Skeletal muscle satellite cell (primary cell): ENCODE data around the gene SPSB1.

Experiments used
- H3K27me3 ChIP-seq: 2 replicates; pipeline ENCODE4 v1.7.0; 2013; ENCODE audit warnings: low read length; ENCODE audit not compliant: control insufficient read depth, insufficient read depth
- H3K36me3 ChIP-seq: 2 replicates; pipeline ENCODE4 v1.7.0; 2013; ENCODE audit warnings: mild to moderate bottlenecking, control low read depth, low read length; ENCODE audit not compliant: insufficient read depth
- H3K4me1 ChIP-seq: 2 replicates; pipeline ENCODE4 v1.7.0; 2013; ENCODE audit warnings: low read length; ENCODE audit not compliant: control insufficient read depth, insufficient read depth
- H3K4me2 ChIP-seq: 2 replicates; pipeline ENCODE4 v1.7.0; 2013; ENCODE audit warnings: mild to moderate bottlenecking, low read length
- H3K4me3 ChIP-seq: 2 replicates; pipeline ENCODE4 v1.7.0; 2013; ENCODE audit warnings: low read length
- H3K9ac ChIP-seq: 2 replicates; pipeline ENCODE4 v1.7.0; 2013; ENCODE audit warnings: mild to moderate bottlenecking, low read depth, low read length, moderate library complexity
- H3K9me3 ChIP-seq: replicated peaks from 2 replicates; pipeline ENCODE4 v1.7.0; 2013; ENCODE audit warnings: mild to moderate bottlenecking, control low read depth, low read length

Gene SPSB1

DNA sequence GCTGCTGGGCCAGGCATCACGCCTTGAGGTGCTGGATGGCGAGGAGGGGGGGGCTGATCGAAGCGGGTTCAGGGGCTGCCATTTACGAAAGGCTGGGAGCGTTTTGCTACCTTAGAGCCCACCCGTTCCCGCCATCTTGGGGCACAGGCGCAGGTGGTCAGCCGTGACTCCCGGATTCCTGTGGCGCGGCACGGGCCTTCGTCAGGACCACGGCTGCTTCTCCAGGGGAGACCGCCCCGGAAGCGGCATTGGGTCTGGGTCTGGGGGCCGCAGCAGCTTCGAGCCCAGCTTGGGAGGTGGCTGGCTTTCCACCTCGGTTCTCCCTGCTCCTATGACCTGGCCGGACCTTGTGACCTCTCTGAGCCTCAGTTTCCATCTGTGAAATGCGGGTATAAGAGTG is 23.8 kb downstream of the SPSB1 start:
- H3K4me3 ChIP-seq = no peak overlapping the region
- H3K4me1 ChIP-seq = peaks cover 44% of the 10 kb centered on the region
- H3K4me2 ChIP-seq = no peak overlapping the region
- no peak overlapping the region for H3K9ac ChIP-seq
- H3K36me3 ChIP-seq = peaks cover 5% of the 10 kb centered on the region
- no peaks in the 10 kb centered on the region for H3K9me3 ChIP-seq
- no peaks in the 10 kb centered on the region for H3K27me3 ChIP-seq

DNA sequence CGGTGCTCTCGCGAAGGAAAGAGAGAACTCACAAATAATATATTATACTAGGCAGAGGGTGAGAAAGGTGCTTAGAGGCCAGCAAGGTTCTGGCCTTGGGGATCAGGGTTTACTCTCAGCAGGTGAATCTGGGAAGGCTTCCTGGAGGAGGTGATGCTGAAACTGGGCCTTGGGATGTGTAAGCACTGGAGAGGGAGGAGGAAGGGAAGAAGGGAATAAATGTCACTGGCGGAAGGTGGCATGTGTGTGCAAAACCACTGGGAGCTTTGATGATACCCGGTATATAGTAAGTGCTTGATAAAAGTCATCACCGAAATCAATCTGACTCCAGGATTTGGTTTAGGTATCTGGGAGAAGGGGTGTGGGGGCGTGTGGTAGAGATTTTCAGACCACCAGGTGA is 24.4 kb downstream of the SPSB1 start:
- Histone ChIP-seq H3K36me3 (peaks cover 5% of the 10 kb centered on the region), H3K4me1 (peaks cover 46% of the 10 kb centered on the region), H3K9me3 (no peaks in the 10 kb centered on the region), H3K27me3 (no peaks in the 10 kb centered on the region), H3K4me3 (no peak overlapping the region), H3K4me2 (peak overlapping the region; percentile 48), H3K9ac (no peak overlapping the region)

DNA sequence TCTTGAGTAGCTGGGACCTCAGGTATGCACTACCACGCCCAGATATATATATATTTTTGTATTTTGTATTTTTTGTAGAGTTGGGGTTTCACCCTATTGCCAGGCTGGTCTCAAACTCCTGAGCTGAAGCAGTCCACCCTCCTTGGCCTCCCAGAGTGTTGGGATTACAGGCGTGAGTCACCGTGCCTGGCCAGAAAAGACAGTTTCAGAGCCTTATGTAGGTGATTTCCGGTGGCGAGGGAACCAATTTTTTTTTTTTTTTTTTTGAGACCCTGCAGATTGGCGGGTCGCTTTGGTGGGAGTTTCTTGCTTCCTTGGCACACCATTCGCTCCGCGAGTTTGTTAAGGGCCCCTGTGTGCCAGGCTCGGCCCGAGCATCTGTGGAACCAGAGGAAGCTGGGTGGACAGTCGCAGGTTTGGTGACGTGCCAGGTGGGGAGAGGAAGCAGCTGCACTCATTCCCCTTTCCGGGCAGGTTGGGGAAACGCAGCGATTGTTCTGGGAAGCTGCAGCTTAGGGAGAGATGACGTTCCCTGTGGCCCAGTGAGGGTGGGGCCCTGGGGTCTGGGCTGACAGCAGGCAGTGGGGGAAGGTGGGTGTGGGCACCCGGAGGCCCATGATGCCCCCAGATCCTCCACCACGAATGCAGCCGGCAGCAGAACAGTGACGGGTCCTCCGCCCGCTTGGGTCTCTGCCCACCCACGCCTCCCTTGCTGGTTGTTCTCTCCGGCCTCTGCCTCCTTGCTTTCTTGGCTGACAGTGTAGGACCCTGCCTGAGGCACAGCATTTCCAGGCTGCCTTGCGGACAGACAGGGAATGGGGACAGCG is 25.1 kb downstream of the SPSB1 start:
- Histone ChIP-seq H3K36me3 (peaks cover 5% of the 10 kb centered on the region), H3K4me2 (peak overlapping the region; percentile 48), H3K4me3 (peak overlapping the region; percentile 39), H3K9ac (peak overlapping the region; percentile 36), H3K27me3 (no peaks in the 10 kb centered on the region), H3K9me3 (no peaks in the 10 kb centered on the region), H3K4me1 (peaks cover 46% of the 10 kb centered on the region)

DNA sequence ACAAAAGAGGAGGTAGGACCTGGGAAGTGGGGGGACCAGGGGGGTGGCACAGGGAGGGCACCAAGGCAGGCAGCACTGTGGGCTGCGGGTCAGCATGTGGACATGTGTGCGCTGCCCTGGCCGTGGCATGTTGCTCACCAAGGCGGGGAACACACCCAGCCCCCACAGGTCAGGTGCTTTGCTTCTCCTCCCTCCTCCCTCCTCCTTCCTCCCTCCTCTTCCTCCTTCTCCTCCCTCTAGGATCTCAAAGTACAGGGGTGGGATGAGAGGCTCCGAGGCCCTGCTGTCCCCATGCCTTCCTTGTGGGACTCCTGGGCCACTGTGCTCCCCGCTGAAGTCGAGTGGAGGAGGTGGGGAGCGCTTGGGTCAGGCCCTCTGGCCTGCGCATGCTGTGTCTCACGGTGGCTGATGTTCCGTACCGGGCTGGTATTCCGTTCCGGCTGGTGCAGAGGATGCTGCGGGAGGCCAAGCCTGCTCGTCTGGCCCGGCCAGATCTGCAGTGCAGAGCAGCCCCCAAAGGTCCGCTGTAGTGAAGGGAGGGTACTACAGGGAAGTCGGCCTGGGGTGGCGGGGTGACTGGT is 26.6 kb downstream of the SPSB1 start:
- Histone ChIP-seq H3K27me3 (no peaks in the 10 kb centered on the region), H3K9me3 (no peaks in the 10 kb centered on the region), H3K4me3 (no peak overlapping the region), H3K4me1 (peaks cover 49% of the 10 kb centered on the region), H3K9ac (no peak overlapping the region), H3K36me3 (peaks cover 5% of the 10 kb centered on the region), H3K4me2 (no peak overlapping the region)

DNA sequence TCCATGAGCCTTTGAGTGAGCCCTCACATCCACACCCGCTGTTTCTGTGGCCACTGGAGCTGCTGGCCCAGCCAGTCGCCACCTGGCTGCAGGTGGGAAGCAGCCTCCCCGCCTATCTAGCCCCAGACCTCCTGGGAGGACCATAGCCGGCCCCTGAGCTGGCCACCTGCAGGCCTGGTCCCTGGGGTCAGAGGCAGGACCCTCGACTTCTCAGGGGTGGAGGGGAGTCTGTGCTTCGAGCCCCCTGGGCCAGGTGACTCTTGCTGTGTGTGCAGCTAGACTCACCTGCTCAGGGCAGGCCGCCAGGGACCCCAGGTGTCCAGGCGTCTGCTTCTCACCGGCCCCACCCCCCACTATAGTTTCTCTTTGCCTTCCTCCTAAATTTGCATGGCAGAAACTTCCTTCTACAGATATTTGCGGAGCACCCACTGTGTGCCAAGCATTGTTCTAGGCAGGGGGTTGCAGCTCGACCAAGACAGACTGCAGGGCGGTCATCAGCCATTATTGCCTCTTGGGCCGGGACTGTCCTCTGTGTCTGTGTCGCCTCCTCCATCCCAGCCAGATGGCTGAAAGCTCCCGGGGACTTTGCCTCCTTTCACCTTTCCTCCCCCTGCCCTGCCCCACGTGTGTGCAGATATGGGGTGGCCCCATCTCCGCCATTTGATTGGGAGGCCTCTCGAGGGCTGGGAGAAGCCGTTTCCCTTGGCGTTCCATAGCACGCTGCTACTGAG is 27.3 kb downstream of the SPSB1 start:
- H3K9me3 ChIP-seq = no peaks in the 10 kb centered on the region
- H3K4me3 ChIP-seq = no peak overlapping the region
- peaks cover 5% of the 10 kb centered on the region for H3K36me3 ChIP-seq
- H3K9ac ChIP-seq = no peak overlapping the region
- H3K4me1 ChIP-seq = peaks cover 51% of the 10 kb centered on the region
- H3K4me2 ChIP-seq = no peak overlapping the region
- H3K27me3 ChIP-seq = no peaks in the 10 kb centered on the region

DNA sequence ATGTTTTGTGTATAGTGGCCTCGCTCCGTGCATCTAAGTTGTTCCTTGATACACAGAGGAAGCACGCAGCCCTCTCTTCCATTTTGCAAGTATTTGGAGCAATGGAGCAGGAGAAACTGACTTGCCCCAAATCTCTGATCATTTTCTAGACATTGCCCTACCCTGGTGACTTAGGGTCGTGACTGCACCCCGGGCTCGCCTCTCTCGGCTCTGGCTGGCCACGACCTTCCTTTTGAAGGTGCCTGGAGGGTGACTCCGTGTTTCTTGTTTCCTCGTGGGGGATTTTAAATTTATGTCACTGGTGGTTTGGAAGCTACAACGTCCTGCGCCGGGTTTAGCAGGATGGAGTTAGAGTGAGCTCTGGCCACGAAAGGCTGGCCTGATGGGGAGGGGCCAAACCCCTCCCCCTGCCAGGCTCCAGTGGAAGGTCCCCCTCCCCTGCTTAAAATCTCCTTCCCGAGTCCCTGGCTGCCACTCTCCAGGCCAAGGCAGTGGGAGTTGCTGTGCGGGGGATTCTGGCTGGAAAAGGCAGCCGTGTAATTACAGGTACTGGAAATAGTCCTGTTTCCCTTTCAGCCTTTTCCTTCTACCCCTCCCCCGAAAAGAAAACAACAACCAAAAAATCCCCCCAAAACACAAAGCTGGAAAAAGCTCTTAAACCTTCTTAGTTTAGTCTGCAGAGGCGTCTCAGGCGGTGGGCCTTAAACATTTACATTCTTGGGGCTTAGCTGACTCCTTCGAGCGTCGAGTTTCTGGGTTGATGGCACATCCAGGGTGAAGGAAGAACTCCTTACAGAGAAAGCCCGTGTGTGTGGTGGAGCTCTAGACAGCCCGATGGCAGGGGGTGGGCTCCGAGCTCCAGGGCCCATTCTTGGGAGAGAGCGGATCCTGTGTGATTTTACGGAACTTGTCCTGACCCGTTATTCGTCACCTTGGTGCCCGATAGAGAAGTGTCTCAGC is 28.1 kb downstream of the SPSB1 start:
- Histone ChIP-seq H3K4me1 (peaks cover 50% of the 10 kb centered on the region), H3K27me3 (no peaks in the 10 kb centered on the region), H3K9ac (no peak overlapping the region), H3K4me3 (no peak overlapping the region), H3K4me2 (no peak overlapping the region), H3K36me3 (no peaks in the 10 kb centered on the region), H3K9me3 (no peaks in the 10 kb centered on the region)

DNA sequence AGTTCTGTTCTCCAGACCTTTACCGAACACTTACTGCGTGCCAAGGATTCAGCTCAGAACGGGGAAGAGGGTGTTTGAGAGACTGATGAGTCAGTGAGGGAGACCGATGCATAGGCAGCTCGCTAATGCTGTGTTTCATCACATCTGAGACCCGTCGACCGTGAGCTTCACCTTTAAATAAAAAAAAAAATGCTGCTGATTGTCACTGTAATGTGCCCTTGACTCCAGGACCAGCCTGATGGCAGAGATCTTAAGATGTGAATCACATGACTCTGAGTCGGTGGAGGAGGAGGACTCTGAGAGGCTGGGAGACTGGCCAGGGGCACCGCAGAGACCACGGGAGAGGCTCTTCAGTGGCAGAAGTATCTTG is 28.8 kb downstream of the SPSB1 start:
- Histone ChIP-seq H3K36me3 (no peaks in the 10 kb centered on the region), H3K4me1 (peaks cover 50% of the 10 kb centered on the region), H3K4me2 (no peak overlapping the region), H3K4me3 (no peak overlapping the region), H3K9me3 (no peaks in the 10 kb centered on the region), H3K9ac (no peak overlapping the region), H3K27me3 (no peaks in the 10 kb centered on the region)

DNA sequence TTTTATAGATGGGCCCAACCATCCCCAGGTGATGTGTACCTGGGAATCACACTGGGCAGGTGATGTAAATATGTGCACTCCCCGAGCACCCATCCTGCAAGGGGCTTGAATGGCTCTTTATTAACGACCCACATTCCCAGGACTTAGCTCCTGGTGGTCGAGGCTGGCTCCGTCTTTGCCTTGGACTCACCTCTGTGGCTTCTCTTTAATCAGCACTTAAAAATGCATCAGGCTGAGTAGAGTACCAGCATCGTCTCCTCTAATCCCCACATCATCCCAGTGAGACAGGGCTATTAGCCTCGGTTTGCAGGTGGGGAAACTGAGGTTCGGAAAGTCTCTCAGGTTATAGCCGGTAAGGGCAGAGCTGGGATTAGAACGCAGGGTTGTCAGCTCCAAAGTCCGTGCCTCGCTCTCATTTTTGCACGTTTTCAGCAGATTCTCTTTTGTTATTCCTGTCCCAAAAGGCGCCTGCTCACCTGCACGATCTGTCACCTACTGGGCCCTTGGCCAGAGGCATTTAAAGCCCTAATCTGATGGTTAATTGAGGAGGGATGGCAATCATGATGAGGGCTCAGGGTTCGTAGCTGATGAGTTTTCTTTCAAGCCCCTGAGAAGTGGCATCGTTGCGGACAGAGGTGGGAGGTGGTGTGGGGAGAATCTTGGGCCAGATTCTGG is 29.4 kb downstream of the SPSB1 start:
- H3K9ac ChIP-seq = no peak overlapping the region
- H3K4me3 ChIP-seq = no peak overlapping the region
- no peaks in the 10 kb centered on the region for H3K27me3 ChIP-seq
- H3K9me3 ChIP-seq = no peaks in the 10 kb centered on the region
- no peaks in the 10 kb centered on the region for H3K36me3 ChIP-seq
- H3K4me2 ChIP-seq = no peak overlapping the region
- peaks cover 50% of the 10 kb centered on the region for H3K4me1 ChIP-seq

DNA sequence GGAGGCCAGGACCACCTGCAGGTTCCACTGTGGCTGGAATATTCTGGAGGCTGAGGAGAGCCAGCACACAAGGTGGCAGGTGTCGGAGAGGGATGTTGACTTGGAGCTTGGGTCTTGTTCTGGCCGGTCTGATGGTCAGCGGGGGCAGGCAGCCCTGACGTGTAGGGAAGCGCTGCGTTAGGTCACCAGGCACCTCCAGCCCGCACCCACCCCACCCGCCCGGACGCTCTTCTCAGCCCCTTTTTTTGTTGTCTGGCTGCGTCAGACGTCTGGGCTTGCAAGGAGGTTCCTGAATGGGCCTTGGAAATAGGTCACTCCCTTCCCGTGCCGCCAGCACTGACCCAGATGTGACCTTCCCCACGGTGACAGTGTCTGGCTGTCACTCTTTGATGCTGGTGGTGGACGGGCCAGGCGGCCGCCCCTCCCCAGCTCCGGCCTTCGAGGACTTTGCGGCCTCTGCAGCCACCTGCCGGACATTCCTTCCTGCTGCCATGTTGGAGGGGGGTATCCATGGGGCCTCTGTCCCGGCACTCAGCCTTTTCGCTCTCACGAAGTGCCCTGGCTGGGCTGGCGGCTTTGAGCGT is 30.1 kb downstream of the SPSB1 start:
- Histone ChIP-seq H3K9me3 (no peaks in the 10 kb centered on the region), H3K36me3 (no peaks in the 10 kb centered on the region), H3K4me3 (no peak overlapping the region), H3K4me1 (peaks cover 48% of the 10 kb centered on the region), H3K4me2 (no peak overlapping the region), H3K9ac (no peak overlapping the region), H3K27me3 (no peaks in the 10 kb centered on the region)

DNA sequence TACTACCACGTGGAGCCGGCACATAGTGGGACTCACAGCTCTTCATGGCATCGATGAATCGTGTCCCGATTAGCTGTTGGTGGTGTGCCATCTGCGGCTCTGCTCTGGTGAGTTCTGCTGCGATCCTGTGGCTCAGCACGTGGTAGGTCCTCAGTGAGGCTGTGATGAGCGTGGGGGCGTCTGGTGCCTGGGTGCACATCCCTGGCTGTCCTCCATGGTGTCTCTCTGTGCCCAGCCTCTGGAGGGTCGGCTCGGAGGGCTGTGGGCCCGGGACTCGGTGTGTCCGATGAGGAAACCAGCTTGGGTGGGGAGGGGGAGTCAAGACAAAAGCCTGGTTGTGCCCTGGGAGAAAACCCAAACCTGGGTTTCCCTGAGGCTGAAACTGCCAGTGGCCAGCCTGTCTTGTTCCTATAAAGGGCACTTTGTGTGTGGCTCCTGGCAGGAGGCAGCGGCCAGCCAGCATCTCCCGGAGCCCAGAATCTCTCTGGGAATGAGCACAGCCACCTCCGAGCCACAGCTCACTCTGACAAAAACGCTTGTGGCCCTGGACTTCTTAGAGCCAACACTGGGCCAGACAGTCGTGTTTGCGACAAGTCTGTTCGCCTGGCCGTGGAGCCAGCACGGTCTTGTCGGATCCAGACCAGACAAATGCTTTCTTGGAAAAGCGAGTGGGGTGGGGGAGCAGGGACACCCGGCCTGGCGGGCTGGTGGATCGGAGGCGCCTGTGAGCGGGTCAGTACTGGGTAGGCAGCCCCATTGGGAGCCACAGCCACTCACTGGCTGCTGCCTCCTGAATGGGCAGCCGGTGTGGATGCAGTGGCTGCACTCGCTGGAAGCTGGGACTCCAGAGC is 31.8 kb downstream of the SPSB1 start:
- Histone ChIP-seq H3K9ac (no peak overlapping the region), H3K9me3 (no peaks in the 10 kb centered on the region), H3K4me3 (no peak overlapping the region), H3K4me1 (peaks cover 41% of the 10 kb centered on the region), H3K4me2 (no peak overlapping the region), H3K36me3 (no peaks in the 10 kb centered on the region), H3K27me3 (no peaks in the 10 kb centered on the region)
